K562 (cell line): ENCODE data around the gene NR3C1. TPM values are rescaled to one million over a fixed set of nuclear protein-coding genes. Genes with fewer than 3 reads are reported as not detected.
A peak's percentile ranks its signal among the peaks of the same experiment; 100 is the strongest.

ENCODE experiments used
- CREBBP ChIP-seq: IDR thresholded peaks from one replicate; pipeline ENCODE4 v1.6.1; 2012; ENCODE audit warnings: low read depth, mild to moderate bottlenecking, control low read depth, inconsistent platforms, low read length
- DIDO1 ChIP-seq: fragments of 450-650 bp; IDR thresholded peaks from 2 replicates; pipeline ENCODE4 v1.6.1; 2016; ENCODE audit warnings: low read depth, missing biosample characterization, missing genetic modification characterization
- DPF2 ChIP-seq: fragments of 450-650 bp; IDR thresholded peaks from 2 replicates; pipeline ENCODE4 v1.6.1; 2016
- EHMT2 ChIP-seq: fragments of 450-650 bp; IDR thresholded peaks from 2 replicates; pipeline ENCODE4 v1.6.1; 2018; ENCODE audit warnings: antibody characterized with exemption
- FUS ChIP-seq: fragments of 200-400 bp; formaldehyde crosslinking; optimal IDR thresholded peaks from 2 replicates; pipeline ENCODE3; 2017; ENCODE audit warnings: low read depth, low read length
- HDAC6 ChIP-seq: IDR thresholded peaks from 2 replicates; pipeline ENCODE4 v1.6.1; 2012; ENCODE audit warnings: low read depth, mild to moderate bottlenecking, control low read depth, inconsistent platforms, low read length, moderate library complexity
- MCM7 ChIP-seq, 2 experiments: fragments of 450-650 bp; IDR thresholded peaks; 2 replicates each; pipeline ENCODE4 v1.6.1; 2016 to 2018
- NCOR1 ChIP-seq: fragments of 450-650 bp; IDR thresholded peaks from 2 replicates; pipeline ENCODE4 v1.6.1; 2016; ENCODE audit warnings: mild to moderate bottlenecking, moderate library complexity
- NR2C1 ChIP-seq, 2 experiments: fragments of 450-650 bp; IDR thresholded peaks; 2 replicates each; pipeline ENCODE4 v1.6.1; 2017; ENCODE audit warnings: mild to moderate bottlenecking in 2 of 2, antibody characterized with exemption in 1 of 2, inconsistent platforms in 1 of 2, missing compliant biosample characterization in 1 of 2, missing genetic modification characterization in 1 of 2
- PRMT5 ChIP-seq: sonication (generic); formaldehyde crosslinking; IDR thresholded peaks from 2 replicates; pipeline ENCODE4 v1.5.0; 2020; ENCODE audit warnings: missing genetic modification reagents
- RB1 ChIP-seq: fragments of 450-650 bp; IDR thresholded peaks from 2 replicates; pipeline ENCODE4 v1.6.1; 2017; ENCODE audit warnings: low read depth, mild to moderate bottlenecking
- TAL1 ChIP-seq: fragments of 450-650 bp; IDR thresholded peaks from 2 replicates; pipeline ENCODE4 v1.6.1; 2016; ENCODE audit warnings: mild to moderate bottlenecking
- TBL1XR1 ChIP-seq, 2 experiments: IDR thresholded peaks; 2 replicates each; pipeline ENCODE4 v1.6.1; 2012; ENCODE audit warnings: improper control_type of control experiment in 2 of 2, low read length in 2 of 2, mild to moderate bottlenecking in 1 of 2
- YBX1 ChIP-seq: fragments of 450-650 bp; IDR thresholded peaks from 2 replicates; pipeline ENCODE4 v1.7.1; 2016; ENCODE audit warnings: mild to moderate bottlenecking
- ZNF121 ChIP-seq: sonication (generic); formaldehyde crosslinking; conservative IDR thresholded peaks from 2 replicates; pipeline ENCODE4 v1.8.0; 2022; ENCODE audit warnings: missing genetic modification reagents
- ZNF436 ChIP-seq: fragments of 250-450, 450-650 bp; sonication (Bioruptor Pico); formaldehyde crosslinking; IDR thresholded peaks from 2 replicates; pipeline ENCODE4 v1.7.0; 2020; ENCODE audit warnings: mild to moderate bottlenecking
- polyA plus RNA-seq, 8 experiments: library from polyadenylated mRNA; depleted of rRNA in 4 of 8; stranded (reverse) in 5 of 8; unstranded in 3 of 8; fragments of >200 nt; fragmentation: Nextera tagmentation in 2 of 8; fragmentation: Illumina TruSeq in 1 of 8; extraction: Ambion mirVana in 2 of 8; extraction: Trizol in 1 of 8; gene quantifications; 2 replicates each; pipeline versions ENCODE4 v1.2.1 to v1.2.3, GENCODE V29; 2011 to 2014; ENCODE audit warnings: inconsistent platforms in 1 of 8, missing spikeins in 1 of 8
- total RNA-seq, 7 experiments: library from RNA; depleted of rRNA in 6 of 7; stranded (reverse); fragments of >200 nt in 6 of 7; fragmentation: Illumina TruSeq in 2 of 7; extraction: Trizol in 2 of 7; gene quantifications; 2 replicates each; pipeline versions ENCODE4 v1.2.1 to v1.2.3, GENCODE V29; 2011 to 2021; ENCODE audit warnings: low replicate concordance in 1 of 7
- TF ChIP-seq, protein P1 (sequence below), 2 experiments: fragments of 150-350 bp in 1 of 2; IDR thresholded peaks; 2 replicates each; pipeline ENCODE4 v1.6.1; 2012 to 2016; ENCODE audit warnings: low read depth in 2 of 2, low read length in 2 of 2, mild to moderate bottlenecking in 1 of 2, moderate library complexity in 1 of 2
- TF ChIP-seq, protein P2 (sequence below): fragments of 450-650 bp; formaldehyde crosslinking; IDR thresholded peaks from 2 replicates; pipeline ENCODE4 v1.4.0; 2020; ENCODE audit warnings: mild to moderate bottlenecking, moderate library complexity
- TF ChIP-seq, protein P3 (sequence below): sonication (generic); formaldehyde crosslinking; IDR thresholded peaks from 2 replicates; pipeline ENCODE4 v1.8.0; 2023; ENCODE audit warnings: missing genetic modification reagents, mild to moderate bottlenecking, borderline replicate concordance

The NR3C1 gene
- total and polyA plus RNA-seq, 9 of the 15 experiments (the other 6 are each of a cell fraction or from before 2014, with no cell fraction given), result 8.2 to 36.0 (median 15.0) TPM

DNA sequence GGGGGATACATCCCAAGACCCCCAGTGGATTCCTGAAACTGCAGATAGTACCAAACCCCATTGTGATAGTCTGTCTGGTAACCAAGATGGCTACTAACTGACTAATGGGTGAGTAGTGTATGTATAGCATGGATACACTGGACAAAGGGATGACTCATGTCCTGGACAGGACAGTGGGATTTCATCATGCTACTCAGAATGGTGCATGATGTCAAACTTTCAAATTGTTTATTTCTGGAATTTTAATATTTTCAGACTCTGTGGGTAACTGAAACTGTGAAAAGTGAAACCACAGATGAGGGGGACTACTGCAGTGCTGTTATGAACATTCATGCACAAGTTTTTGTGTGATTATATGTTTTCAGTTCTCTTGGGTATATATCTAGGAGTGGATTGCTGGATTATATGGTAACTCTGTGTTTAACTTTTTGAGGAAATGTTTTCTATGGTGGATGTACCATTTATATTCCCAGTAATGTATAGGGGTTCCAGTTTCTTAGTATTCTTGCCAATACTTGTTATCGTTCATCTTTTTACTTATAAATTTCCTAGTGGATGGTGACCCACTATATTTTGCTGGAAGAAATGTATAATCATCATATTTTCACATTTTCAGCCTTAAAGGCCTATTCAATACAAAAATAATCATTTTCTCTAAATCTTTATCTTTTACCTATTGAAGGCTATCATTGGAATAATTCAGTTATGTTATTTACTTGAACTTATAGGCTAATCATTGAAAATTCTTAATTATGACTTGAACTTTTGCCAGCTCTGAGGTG, 140.9 kb downstream of the NR3C1 start (continued):
- TF ChIP-seq, protein P1, sequence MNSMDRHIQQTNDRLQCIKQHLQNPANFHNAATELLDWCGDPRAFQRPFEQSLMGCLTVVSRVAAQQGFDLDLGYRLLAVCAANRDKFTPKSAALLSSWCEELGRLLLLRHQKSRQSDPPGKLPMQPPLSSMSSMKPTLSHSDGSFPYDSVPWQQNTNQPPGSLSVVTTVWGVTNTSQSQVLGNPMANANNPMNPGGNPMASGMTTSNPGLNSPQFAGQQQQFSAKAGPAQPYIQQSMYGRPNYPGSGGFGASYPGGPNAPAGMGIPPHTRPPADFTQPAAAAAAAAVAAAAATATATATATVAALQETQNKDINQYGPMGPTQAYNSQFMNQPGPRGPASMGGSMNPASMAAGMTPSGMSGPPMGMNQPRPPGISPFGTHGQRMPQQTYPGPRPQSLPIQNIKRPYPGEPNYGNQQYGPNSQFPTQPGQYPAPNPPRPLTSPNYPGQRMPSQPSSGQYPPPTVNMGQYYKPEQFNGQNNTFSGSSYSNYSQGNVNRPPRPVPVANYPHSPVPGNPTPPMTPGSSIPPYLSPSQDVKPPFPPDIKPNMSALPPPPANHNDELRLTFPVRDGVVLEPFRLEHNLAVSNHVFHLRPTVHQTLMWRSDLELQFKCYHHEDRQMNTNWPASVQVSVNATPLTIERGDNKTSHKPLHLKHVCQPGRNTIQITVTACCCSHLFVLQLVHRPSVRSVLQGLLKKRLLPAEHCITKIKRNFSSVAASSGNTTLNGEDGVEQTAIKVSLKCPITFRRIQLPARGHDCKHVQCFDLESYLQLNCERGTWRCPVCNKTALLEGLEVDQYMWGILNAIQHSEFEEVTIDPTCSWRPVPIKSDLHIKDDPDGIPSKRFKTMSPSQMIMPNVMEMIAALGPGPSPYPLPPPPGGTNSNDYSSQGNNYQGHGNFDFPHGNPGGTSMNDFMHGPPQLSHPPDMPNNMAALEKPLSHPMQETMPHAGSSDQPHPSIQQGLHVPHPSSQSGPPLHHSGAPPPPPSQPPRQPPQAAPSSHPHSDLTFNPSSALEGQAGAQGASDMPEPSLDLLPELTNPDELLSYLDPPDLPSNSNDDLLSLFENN (IDR thresholded peaks at IDR 0.05; ENCODE audit: low read depth in 2 of 2, low read length in 2 of 2), result no peak
- no peak for TF ChIP-seq TAL1
- TF ChIP-seq CREBBP, result no peak
- TF ChIP-seq YBX1, result no peak
- TF ChIP-seq EHMT2, result peak; percentile 64
- TF ChIP-seq NR2C1 (IDR thresholded peaks at IDR 0.05), result no peak
- TF ChIP-seq NR2C1 (tag; IDR thresholded peaks at IDR 0.05), result peak; percentile 23
- no peak for TF ChIP-seq FUS
- TF ChIP-seq DIDO1, result no peak
- peak; percentile 60; the same call in 1 of the 2 replicates for TF ChIP-seq DPF2
- TF ChIP-seq MCM7 (IDR thresholded peaks at IDR 0.05), result no peak
- no peak for TF ChIP-seq ZNF436 (CRISPR knock-in tag)
- TF ChIP-seq NCOR1, result no peak
- no peak for TF ChIP-seq HDAC6
- TF ChIP-seq, protein P2, sequence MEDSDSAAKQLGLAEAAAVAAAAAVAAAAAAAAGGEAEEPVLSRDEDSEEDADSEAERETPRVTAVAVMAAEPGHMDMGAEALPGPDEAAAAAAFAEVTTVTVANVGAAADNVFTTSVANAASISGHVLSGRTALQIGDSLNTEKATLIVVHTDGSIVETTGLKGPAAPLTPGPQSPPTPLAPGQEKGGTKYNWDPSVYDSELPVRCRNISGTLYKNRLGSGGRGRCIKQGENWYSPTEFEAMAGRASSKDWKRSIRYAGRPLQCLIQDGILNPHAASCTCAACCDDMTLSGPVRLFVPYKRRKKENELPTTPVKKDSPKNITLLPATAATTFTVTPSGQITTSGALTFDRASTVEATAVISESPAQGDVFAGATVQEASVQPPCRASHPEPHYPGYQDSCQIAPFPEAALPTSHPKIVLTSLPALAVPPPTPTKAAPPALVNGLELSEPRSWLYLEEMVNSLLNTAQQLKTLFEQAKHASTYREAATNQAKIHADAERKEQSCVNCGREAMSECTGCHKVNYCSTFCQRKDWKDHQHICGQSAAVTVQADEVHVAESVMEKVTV (CRISPR knock-in tag), result no peak
- TF ChIP-seq, protein P3, sequence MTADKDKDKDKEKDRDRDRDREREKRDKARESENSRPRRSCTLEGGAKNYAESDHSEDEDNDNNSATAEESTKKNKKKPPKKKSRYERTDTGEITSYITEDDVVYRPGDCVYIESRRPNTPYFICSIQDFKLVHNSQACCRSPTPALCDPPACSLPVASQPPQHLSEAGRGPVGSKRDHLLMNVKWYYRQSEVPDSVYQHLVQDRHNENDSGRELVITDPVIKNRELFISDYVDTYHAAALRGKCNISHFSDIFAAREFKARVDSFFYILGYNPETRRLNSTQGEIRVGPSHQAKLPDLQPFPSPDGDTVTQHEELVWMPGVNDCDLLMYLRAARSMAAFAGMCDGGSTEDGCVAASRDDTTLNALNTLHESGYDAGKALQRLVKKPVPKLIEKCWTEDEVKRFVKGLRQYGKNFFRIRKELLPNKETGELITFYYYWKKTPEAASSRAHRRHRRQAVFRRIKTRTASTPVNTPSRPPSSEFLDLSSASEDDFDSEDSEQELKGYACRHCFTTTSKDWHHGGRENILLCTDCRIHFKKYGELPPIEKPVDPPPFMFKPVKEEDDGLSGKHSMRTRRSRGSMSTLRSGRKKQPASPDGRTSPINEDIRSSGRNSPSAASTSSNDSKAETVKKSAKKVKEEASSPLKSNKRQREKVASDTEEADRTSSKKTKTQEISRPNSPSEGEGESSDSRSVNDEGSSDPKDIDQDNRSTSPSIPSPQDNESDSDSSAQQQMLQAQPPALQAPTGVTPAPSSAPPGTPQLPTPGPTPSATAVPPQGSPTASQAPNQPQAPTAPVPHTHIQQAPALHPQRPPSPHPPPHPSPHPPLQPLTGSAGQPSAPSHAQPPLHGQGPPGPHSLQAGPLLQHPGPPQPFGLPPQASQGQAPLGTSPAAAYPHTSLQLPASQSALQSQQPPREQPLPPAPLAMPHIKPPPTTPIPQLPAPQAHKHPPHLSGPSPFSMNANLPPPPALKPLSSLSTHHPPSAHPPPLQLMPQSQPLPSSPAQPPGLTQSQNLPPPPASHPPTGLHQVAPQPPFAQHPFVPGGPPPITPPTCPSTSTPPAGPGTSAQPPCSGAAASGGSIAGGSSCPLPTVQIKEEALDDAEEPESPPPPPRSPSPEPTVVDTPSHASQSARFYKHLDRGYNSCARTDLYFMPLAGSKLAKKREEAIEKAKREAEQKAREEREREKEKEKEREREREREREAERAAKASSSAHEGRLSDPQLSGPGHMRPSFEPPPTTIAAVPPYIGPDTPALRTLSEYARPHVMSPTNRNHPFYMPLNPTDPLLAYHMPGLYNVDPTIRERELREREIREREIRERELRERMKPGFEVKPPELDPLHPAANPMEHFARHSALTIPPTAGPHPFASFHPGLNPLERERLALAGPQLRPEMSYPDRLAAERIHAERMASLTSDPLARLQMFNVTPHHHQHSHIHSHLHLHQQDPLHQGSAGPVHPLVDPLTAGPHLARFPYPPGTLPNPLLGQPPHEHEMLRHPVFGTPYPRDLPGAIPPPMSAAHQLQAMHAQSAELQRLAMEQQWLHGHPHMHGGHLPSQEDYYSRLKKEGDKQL (CRISPR knock-in tag), result no peak
- TF ChIP-seq TBL1XR1 (IDR thresholded peaks at IDR 0.05; ENCODE audit: low read length in 2 of 2), result no peak
- TF ChIP-seq RB1, result no peak
- no peak for TF ChIP-seq PRMT5 (CRISPR knock-in tag)
- no peak for TF ChIP-seq ZNF121 (CRISPR knock-in tag)
